HL-60 (cell line): ENCODE measurements around the gene FERMT2.

Experiments
- CTCF ChIP-seq: IDR thresholded peaks from one replicate; pipeline ENCODE4 v1.5.1; 2011; ENCODE audit warnings: low read length, control low read depth, inconsistent platforms; ENCODE audit not compliant: insufficient read depth
- POLR2AphosphoS5 ChIP-seq: IDR thresholded peaks from 2 replicates; pipeline ENCODE4 v1.6.1; 2012; ENCODE audit warnings: low read depth
- SPI1 ChIP-seq: IDR thresholded peaks from 2 replicates; pipeline ENCODE4 v1.6.1; 2012; ENCODE audit warnings: low read depth, mild to moderate bottlenecking, borderline replicate concordance

- no peak for TF ChIP-seq CTCF
- TF ChIP-seq POLR2AphosphoS5 = no peak
- TF ChIP-seq SPI1 = no peak
Measured at GRCh38 chr14:52950898-52951680, at the start of gene FERMT2.
